Omental fat pad (tissue), 4 donors: ENCODE results near the gene TTC7B. TPM values are rescaled to one million over a fixed set of nuclear protein-coding genes. Genes with fewer than 3 reads are reported as not detected.

Source experiments
- ATAC-seq: fragments of 150-250 bp; one replicate; pipeline ENCODE4 v1.9.1; 2016; ENCODE audit warnings: mild to moderate bottlenecking, moderate library complexity; ENCODE audit not compliant: low FRiP score
- DNase-seq: peaks from one replicate; pipeline ENCODE4 v3.0.0-alpha.2; 2019; ENCODE audit warnings: low spot score
- total RNA-seq, 4 donors: library from RNA; depleted of rRNA; stranded (reverse); fragments of >200 nt; gene quantifications; one replicate each; pipeline ENCODE4 v1.1.0, GENCODE V29; 2016
- TF ChIP-seq, protein P1 (sequence below), 3 donors: fragments of 450-650 bp; IDR thresholded peaks; one replicate each; pipeline ENCODE4 v1.5.1; 2016 to 2017; ENCODE audit warnings: antibody characterized with exemption in 3 of 3, mild to moderate bottlenecking in 3 of 3, moderate library complexity in 2 of 3

Gene TTC7B
- total RNA-seq, 4 donors from 2014 or later = 31.9 to 56.3 (median 38.4) TPM

DNA sequence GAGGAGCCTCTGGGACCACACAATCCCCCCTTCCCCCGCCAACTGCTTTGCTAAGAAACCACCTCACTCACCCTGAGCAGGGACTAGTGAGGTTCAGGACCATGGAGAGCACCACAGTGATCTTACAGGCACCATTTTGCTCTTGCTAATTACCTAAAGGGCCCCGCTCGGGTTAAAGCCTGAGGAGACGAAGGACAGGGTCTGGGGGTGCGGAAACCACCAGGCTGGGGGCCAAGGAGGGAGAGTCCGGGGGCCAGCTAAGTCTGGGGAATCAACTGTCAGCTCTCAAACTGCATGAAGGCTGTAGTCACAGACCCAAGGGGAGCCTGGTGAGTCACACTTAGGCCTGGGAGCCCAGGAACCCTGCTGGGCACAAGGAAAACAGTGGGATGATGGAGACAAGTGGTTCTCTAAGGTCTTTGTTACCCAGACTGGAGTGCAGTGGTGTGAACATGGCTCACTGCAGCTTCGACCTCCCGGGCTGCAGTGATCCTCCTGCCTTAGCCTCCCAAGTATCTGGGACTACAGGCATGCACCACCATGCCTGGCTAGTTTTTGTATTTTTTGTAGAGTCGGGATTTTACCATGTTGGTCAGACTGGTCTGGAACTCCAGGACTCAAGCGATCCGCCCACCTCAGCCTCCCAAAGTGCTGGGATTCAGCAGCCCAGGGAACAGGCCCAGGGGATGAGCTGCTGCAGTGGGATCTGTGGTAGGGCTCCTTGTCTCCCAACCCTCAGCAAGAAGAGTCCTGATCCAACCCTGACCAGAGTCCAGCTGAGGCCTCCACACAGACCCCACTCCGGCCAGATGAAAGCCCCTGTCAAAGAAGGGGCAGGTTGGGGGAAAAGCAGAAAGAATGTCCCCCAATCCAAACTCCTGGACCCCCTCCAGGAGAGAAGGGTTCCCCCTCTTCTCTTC is 320.6 kb downstream of the TTC7B start:
- DNase-seq (no peak), ATAC-seq (no peak)
- TF ChIP-seq, protein P1, sequence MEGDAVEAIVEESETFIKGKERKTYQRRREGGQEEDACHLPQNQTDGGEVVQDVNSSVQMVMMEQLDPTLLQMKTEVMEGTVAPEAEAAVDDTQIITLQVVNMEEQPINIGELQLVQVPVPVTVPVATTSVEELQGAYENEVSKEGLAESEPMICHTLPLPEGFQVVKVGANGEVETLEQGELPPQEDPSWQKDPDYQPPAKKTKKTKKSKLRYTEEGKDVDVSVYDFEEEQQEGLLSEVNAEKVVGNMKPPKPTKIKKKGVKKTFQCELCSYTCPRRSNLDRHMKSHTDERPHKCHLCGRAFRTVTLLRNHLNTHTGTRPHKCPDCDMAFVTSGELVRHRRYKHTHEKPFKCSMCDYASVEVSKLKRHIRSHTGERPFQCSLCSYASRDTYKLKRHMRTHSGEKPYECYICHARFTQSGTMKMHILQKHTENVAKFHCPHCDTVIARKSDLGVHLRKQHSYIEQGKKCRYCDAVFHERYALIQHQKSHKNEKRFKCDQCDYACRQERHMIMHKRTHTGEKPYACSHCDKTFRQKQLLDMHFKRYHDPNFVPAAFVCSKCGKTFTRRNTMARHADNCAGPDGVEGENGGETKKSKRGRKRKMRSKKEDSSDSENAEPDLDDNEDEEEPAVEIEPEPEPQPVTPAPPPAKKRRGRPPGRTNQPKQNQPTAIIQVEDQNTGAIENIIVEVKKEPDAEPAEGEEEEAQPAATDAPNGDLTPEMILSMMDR (IDR thresholded peaks at IDR 0.05) = no peak

DNA sequence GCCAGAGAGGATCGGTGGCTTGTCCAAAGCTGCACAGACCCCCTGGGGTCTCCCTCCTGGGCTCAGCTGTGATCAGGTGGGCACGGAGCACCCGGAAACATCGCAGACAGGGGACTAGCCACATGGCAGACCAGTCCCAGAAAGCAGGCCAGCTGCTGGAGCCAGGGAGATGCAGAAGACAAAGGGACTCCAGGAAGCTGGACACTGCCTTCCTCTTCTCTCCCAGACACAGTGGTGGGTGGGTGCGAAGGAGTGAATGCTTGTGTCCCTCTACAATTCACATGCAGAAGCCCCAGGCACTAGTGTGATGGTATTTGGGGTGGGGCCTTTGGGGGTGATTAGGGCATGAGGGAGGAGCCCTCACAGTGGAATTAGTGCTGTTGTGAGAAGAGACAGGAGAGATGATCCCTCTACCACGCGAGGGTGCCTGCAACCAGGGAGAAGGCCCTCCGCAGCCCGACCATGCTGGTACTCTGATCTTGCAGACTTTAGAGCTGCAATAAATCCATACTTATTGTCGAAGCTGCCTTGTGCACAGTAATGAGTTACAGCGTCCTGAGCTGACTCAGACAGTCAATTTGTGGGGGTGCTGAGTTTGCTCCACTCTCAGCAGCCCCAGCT is 324.2 kb downstream of the TTC7B start:
- ATAC-seq = peak; percentile 33

DNA sequence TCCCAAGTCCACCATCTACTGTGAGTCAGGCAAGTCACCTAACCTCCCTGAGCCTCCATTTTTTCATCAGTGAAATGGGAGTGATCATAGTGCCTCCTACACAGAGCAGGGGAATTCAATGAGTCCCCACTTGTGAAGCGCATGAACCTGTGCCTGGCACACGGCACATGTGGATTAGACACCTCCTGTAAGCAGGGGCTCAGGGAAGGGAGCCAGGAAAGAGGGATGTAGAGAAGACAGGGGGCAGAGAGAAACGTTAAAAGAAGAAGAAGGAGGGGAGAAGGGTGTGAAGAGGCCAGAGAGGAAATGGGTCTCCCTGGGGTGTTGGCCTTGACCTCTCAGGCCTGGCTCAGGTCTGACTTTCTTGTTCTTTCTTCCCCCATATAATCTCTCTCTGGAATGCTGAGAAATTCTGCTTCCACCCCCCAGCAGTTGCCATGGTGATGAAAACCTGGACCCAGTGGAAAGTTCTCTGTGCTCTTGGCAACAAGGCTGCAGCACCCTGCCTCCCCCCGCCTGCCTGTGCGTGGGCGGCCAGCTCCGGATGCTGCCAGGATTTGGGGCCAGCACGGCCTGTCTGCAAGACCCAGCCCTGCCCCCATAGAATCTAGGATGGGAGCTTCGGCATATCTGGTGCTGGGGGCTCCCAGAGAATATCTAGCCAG is 324.9 kb downstream of the TTC7B start:
- TF ChIP-seq, protein P1 (IDR thresholded peaks at IDR 0.05) = no peak
- DNase-seq = no peak
- peak; percentile 62 for ATAC-seq

More for the DNA sequence above, 324.2 kb downstream of the TTC7B start:
- TF ChIP-seq, protein P1 (IDR thresholded peaks at IDR 0.05) = no peak
- no peak for DNase-seq

DNA sequence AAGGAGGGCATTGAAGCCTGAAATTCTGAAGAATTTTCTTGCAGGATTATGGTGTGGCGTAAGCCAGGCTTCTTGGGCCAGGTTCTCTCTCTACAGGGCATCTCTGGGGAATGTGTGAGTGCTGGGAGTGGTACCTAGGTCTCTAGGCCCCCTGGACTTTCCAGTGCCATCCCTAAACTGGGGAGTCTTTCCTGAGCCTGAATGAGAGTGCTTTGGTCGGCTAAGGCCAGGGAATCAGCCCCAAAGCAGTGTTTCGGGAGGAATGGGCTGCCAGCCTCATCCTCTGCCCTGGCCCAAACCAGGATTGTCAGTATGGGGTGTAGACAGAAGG is 325.5 kb downstream of the TTC7B start:
- DNase-seq = no peak
- TF ChIP-seq, protein P1 (IDR thresholded peaks at IDR 0.05) = no peak
- ATAC-seq = no peak

DNA sequence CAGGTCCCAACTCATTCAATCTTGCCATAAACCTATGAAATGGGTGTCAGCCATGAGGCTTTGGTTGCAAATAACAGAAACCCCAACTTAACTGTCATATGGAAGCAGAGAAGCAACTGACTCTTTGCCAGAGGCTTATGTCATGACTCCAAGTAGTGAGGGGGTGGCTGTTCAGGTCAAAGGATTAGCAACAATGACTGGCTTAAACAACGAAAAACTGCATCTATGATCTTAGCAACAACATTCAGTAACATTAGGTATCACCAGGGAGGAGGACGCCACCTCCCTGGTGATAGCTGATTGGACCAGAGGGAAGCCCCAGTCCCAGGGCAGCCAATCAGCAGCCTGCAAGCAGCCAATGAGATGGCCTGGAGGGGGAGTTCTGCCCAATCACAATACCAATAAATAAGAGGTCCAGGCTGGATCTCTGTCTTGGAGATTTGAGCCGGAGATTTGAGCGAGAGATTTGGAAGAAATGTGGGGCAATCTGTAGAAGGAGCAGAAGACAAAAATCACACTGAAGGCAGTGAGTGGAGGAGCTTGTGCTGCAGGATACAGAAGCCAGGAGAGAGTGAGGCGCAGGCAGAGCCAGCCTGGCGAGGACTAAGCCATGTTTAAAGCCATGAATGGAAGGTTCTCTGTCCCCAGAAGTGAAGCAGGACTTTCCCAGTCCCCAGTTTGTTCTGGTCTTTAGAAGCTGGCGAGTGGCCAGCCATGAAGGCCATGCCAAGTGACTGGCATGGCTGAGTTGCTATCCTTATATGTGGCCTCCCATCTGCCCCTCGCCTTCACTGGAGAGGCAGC is 326.1 kb downstream of the TTC7B start:
- TF ChIP-seq, protein P1 (IDR thresholded peaks at IDR 0.05) = no peak
- no peak for ATAC-seq
- no peak for DNase-seq

DNA sequence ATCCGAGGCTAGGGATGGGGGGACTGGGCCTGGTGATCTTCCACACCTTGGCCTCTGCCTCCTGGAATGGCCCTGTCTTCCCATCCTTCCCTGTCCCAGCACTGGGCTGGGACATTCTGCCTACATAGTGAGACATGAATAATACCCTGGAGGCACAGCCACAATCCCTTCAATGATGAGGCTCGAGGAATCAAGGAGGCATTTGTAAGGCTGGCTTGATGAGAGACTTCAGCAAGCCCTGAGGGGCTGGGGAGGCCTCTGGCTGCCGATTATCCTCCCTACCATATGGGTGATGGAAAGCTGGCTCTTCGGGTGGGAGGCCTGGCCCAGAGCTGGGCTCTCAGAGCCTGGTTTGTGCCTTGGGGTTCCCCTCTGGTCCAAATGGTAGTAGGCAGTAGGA is 326.9 kb downstream of the TTC7B start:
- DNase-seq (no peak), ATAC-seq (no peak)
- TF ChIP-seq, protein P1 (IDR thresholded peaks at IDR 0.05) = no peak
